K562 (cell line): ENCODE measurements around the gene PATL2. TPM values are rescaled to one million over a fixed set of nuclear protein-coding genes. Genes with fewer than 3 reads are reported as not detected.
A peak's percentile ranks its signal among the peaks of the same experiment; 100 is the strongest.

Source experiments
- ATAC-seq: fragments of 200-7000 bp; cut with Tn5 transposase; 3 replicates; pipeline ENCODE4 v1.9.1; 2020; ENCODE audit warnings: moderate library complexity
- BruUV-seq: library from RNA; stranded (reverse); fragments of 400-500 nt; replicated peaks from 2 replicates; lab custom pipeline; 2021; lab: Mats Ljungman, UMichigan
- CTCF ChIA-PET: fragments of 300-600 bp; formaldehyde crosslinking; extraction: SDS; loops from one replicate; lab custom pipeline; 2021; ENCODE audit warnings: low intra/inter-chr PET ratio; lab: Yijun Ruan, JAX
- POLR2A ChIA-PET: fragments of 300-600, 350-650 bp; sonication (Branson Sonifier 250); formaldehyde crosslinking; extraction: SDS; loops from one replicate; lab custom pipeline; 2021; ENCODE audit warnings: antibody characterized with exemption, inconsistent platforms; lab: Yijun Ruan, JAX
- DNase-seq, 4 experiments: peaks; one replicate each; pipeline versions ENCODE4 v3.0.0 to v3.0.0-alpha.2; 2011 to 2018; ENCODE audit warnings: low spot score in 3 of 4, mixed read lengths in 3 of 4; ENCODE audit errors: extremely low read depth in 1 of 4
- FAIRE-seq: peaks from 2 replicates; lab custom pipeline; 2011; peaks lifted over from hg19 to GRCh38; lab: Jason Lieb, UNC
- H2AFZ ChIP-seq: 2 replicates; pipeline ENCODE4 v1.6.0; 2011; ENCODE audit warnings: low read depth, low read length, control low read depth, inconsistent platforms
- H3K27ac ChIP-seq: fragments of 200-600 bp; 3 replicates; pipeline ENCODE4 v1.8.0; 2011; ENCODE audit warnings: low read depth, mild to moderate bottlenecking, control low read depth, inconsistent platforms, low read length, moderate library complexity, mixed read lengths; ENCODE audit errors: extremely low read depth
- H3K27me3 ChIP-seq, 2 experiments: fragments of 300-600 bp in 1 of 2; 2 replicates in 1 of 2; 3 replicates in 1 of 2; pipeline versions ENCODE4 v1.6.0 to v1.8.0; 2011; ENCODE audit warnings: inconsistent platforms in 2 of 2, low read length in 2 of 2, mild to moderate bottlenecking in 1 of 2, mixed read lengths in 1 of 2, moderate library complexity in 1 of 2; ENCODE audit not compliant: control insufficient read depth in 2 of 2, insufficient read depth in 2 of 2
- H3K36me3 ChIP-seq: fragments of 300-600 bp; 3 replicates; pipeline ENCODE4 v1.8.0; 2011; ENCODE audit warnings: mild to moderate bottlenecking, low read length, inconsistent platforms; ENCODE audit not compliant: control insufficient read depth, insufficient read depth
- H3K4me1 ChIP-seq, 2 experiments: fragments of 200-600 bp in 1 of 2; replicated peaks in 1 of 2; 2 replicates in 1 of 2; 3 replicates in 1 of 2; pipeline versions ENCODE4 v1.5.1 to v1.8.0; 2011; ENCODE audit warnings: inconsistent platforms in 2 of 2, low read length in 2 of 2, mild to moderate bottlenecking in 1 of 2, mixed read lengths in 1 of 2, moderate library complexity in 1 of 2; ENCODE audit not compliant: control insufficient read depth in 2 of 2, insufficient read depth in 2 of 2
- H3K4me2 ChIP-seq: 2 replicates; pipeline ENCODE4 v1.6.1; 2011; ENCODE audit warnings: low read length, control low read depth, inconsistent platforms, mixed read lengths; ENCODE audit not compliant: insufficient read depth
- H3K4me3 ChIP-seq: fragments of 200-600 bp; sonication (generic), shearing (Covaris generic); 2 replicates; pipeline ENCODE4 v1.5.1; 2016; ENCODE audit warnings: control low read depth, inconsistent platforms
- H3K79me2 ChIP-seq: fragments of 200-600 bp; 3 replicates; pipeline ENCODE4 v1.8.0; 2011; ENCODE audit warnings: low read length, inconsistent platforms; ENCODE audit not compliant: control insufficient read depth, insufficient read depth
- H3K9ac ChIP-seq, 2 experiments: 2 replicates each; pipeline versions ENCODE4 v1.6.0 to v1.6.1; 2011; ENCODE audit warnings: low read depth in 2 of 2, low read length in 2 of 2, control low read depth in 1 of 2, inconsistent platforms in 1 of 2, mild to moderate bottlenecking in 1 of 2, mixed read lengths in 1 of 2; ENCODE audit not compliant: insufficient read depth in 1 of 2
- H3K9me1 ChIP-seq: one replicate; pipeline ENCODE4 v1.6.0; 2011; ENCODE audit warnings: inconsistent platforms, mild to moderate bottlenecking, low read length, moderate library complexity; ENCODE audit not compliant: control insufficient read depth, insufficient read depth
- H3K9me3 ChIP-seq: replicated peaks from 2 replicates; pipeline ENCODE4 v1.5.1; 2011; ENCODE audit warnings: low read depth, low read length, inconsistent platforms; ENCODE audit not compliant: control insufficient read depth, insufficient read depth
- H4K20me1 ChIP-seq: replicated peaks from 2 replicates; pipeline ENCODE4 v1.6.1; 2011; ENCODE audit warnings: low read length, inconsistent platforms, mixed read lengths; ENCODE audit not compliant: control insufficient read depth, insufficient read depth
- BRD4 ChIP-seq: fragments of 200-600 bp; sonication (generic); IDR thresholded peaks from 2 replicates; pipeline ENCODE4 v1.6.1; 2017; ENCODE audit warnings: inconsistent platforms
- E2F3 ChIP-seq: fragments of 250-450 bp; sonication (Bioruptor Pico); IDR thresholded peaks from 2 replicates; pipeline ENCODE4 v1.4.0; 2020; ENCODE audit warnings: mild to moderate bottlenecking
- JUND ChIP-seq, 2 experiments: IDR thresholded peaks; 2 replicates in 1 of 2; 3 replicates in 1 of 2; pipeline ENCODE4 v1.6.1; 2011; ENCODE audit warnings: borderline replicate concordance in 2 of 2, low read depth in 2 of 2, low read length in 2 of 2, improper control_type of control experiment in 1 of 2, missing biosample characterization in 1 of 2, missing genetic modification characterization in 1 of 2, missing genetic modification reagents in 1 of 2
- MAFF ChIP-seq: IDR thresholded peaks from 2 replicates; pipeline ENCODE4 v1.6.1; 2012; ENCODE audit warnings: low read length, improper control_type of control experiment
- MEF2A ChIP-seq: IDR thresholded peaks from 2 replicates; pipeline ENCODE4 v1.6.1; 2011; ENCODE audit warnings: low read depth, mild to moderate bottlenecking, low read length, moderate library complexity; ENCODE audit not compliant: control insufficient read depth
- NCOA1 ChIP-seq: fragments of 450-650 bp; IDR thresholded peaks from 2 replicates; pipeline ENCODE4 v1.6.1; 2016; ENCODE audit warnings: low read depth
- NCOA4 ChIP-seq: fragments of 450-650 bp; IDR thresholded peaks from 2 replicates; pipeline ENCODE4 v1.6.1; 2018; ENCODE audit warnings: mild to moderate bottlenecking; ENCODE audit not compliant: partially characterized antibody
- NR2C1 ChIP-seq, 2 experiments: fragments of 450-650 bp; IDR thresholded peaks; 2 replicates each; pipeline ENCODE4 v1.6.1; 2017; ENCODE audit warnings: mild to moderate bottlenecking in 2 of 2, antibody characterized with exemption in 1 of 2, inconsistent platforms in 1 of 2, missing compliant biosample characterization in 1 of 2, missing genetic modification characterization in 1 of 2
- NUFIP1 ChIP-seq: fragments of 450-650 bp; IDR thresholded peaks from 2 replicates; pipeline ENCODE4 v1.6.1; 2018; ENCODE audit not compliant: partially characterized antibody
- POLR2G ChIP-seq: fragments of 200-400 bp; formaldehyde crosslinking; IDR thresholded peaks from 2 replicates; pipeline ENCODE4 v1.6.1; 2017; ENCODE audit warnings: low read depth, mild to moderate bottlenecking, antibody characterized with exemption, low read length, moderate library complexity
- POLR3G ChIP-seq: IDR thresholded peaks from 2 replicates; pipeline ENCODE4 v1.6.1; 2011; ENCODE audit not compliant: insufficient read length, insufficient replicate concordance; ENCODE audit errors: extremely low read depth
- RAD21 ChIP-seq, 2 experiments: fragments of 250-450 bp in 1 of 2; fragments of 450-650 bp in 1 of 2; sonication (Bioruptor Pico) in 1 of 2; formaldehyde crosslinking in 1 of 2; IDR thresholded peaks in 1 of 2; conservative IDR thresholded peaks in 1 of 2; 2 replicates each; pipeline versions ENCODE4 v1.4.0 to v1.8.0; 2020 to 2022; ENCODE audit warnings: mild to moderate bottlenecking in 2 of 2, moderate library complexity in 1 of 2
- SAFB ChIP-seq: fragments of 200-400 bp; formaldehyde crosslinking; IDR thresholded peaks from 2 replicates; pipeline ENCODE4 v1.6.1; 2017; ENCODE audit warnings: low read depth, low read length, borderline replicate concordance
- ZNF121 ChIP-seq: sonication (generic); formaldehyde crosslinking; conservative IDR thresholded peaks from 2 replicates; pipeline ENCODE4 v1.8.0; 2022; ENCODE audit warnings: missing genetic modification reagents
- in situ Hi-C: fragments of 300-500 bp; cut with MboI; formaldehyde crosslinking; loops from 4 replicates; pipeline ENCODE4 v1.15.0; 2018; ENCODE audit warnings: inconsistent platforms, mixed read lengths
- intact Hi-C: fragments of 100-400 bp; cut with micrococcal nuclease; formaldehyde crosslinking; loops from 2 replicates; pipeline ENCODE4 v1.14.2; 2022
- polyA plus RNA-seq, 8 experiments: library from polyadenylated mRNA; depleted of rRNA in 4 of 8; stranded (reverse) in 5 of 8; unstranded in 3 of 8; fragments of >200 nt; fragmentation: Nextera tagmentation in 2 of 8; fragmentation: Illumina TruSeq in 1 of 8; extraction: Ambion mirVana in 2 of 8; extraction: Trizol in 1 of 8; gene quantifications; 2 replicates each; pipeline versions ENCODE4 v1.2.1 to v1.2.3, GENCODE V29; 2011 to 2014; ENCODE audit warnings: inconsistent platforms in 1 of 8, missing spikeins in 1 of 8
- total RNA-seq, 7 experiments: library from RNA; depleted of rRNA in 6 of 7; stranded (reverse); fragments of >200 nt in 6 of 7; fragmentation: Illumina TruSeq in 2 of 7; extraction: Trizol in 2 of 7; gene quantifications; 2 replicates each; pipeline versions ENCODE4 v1.2.1 to v1.2.3, GENCODE V29; 2011 to 2021; ENCODE audit warnings: low replicate concordance in 1 of 7
- TF ChIP-seq, protein P1 (sequence below): IDR thresholded peaks from 2 replicates; pipeline ENCODE4 v1.6.1; 2016; ENCODE audit warnings: missing genetic modification characterization, missing compliant biosample characterization
- TF ChIP-seq, protein P2 (sequence below): fragments of 200-800 bp; sonication (Bioruptor generic); IDR thresholded peaks from 2 replicates; pipeline ENCODE4 v1.6.1; 2016; ENCODE audit warnings: missing genetic modification characterization, missing compliant biosample characterization

The PATL2 gene
- total and polyA plus RNA-seq, 9 of the 15 experiments (the other 6 are each of a cell fraction or from before 2014, with no cell fraction given) = 0.42 to 1.1 (median 0.86) TPM

DNA sequence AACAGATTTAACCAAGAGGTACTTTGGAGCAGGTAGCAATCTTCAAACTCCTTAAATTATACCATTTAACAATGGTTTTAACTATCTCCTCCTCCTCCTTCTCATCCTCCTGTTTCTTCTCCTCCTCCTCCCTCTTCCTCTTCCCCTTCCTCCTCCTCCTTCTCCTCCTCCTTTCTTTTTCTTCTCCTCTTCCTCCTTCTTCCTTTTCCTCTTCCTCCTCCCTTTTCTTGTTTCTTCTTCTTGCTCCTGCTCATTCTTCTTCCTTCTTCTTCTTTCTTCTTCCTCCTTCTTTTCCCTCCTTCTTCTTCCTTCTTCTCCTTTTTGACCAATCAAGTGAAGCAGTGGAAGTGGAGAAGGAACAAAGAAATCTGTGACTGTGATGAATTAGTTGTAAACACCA lies 14.1 kb downstream of the PATL2 start:
- CTCF ChIA-PET = no interaction called here
- Histone ChIP-seq H2AFZ (no peak overlapping the region), H3K9ac (no peak overlapping the region)
- TF ChIP-seq JUND (IDR thresholded peaks at IDR 0.05; ENCODE audit: borderline replicate concordance, low read depth, low read length) (no peak), JUND (tag; IDR thresholded peaks at IDR 0.05; ENCODE audit: borderline replicate concordance, low read depth, low read length) (no peak), POLR3G (no peak), NR2C1 (IDR thresholded peaks at IDR 0.05) (no peak), NR2C1 (tag; IDR thresholded peaks at IDR 0.05) (no peak), NCOA4 (peak; percentile 9), BRD4 (no peak), SAFB (no peak), E2F3 (CRISPR knock-in tag) (no peak), RAD21 (CRISPR knock-in tag; conservative IDR thresholded peaks at IDR 0.05 in 1 of 2, IDR thresholded peaks at IDR 0.05 in 1 of 2) (no peak), MAFF (no peak), POLR2G (no peak), ZNF121 (CRISPR knock-in tag) (no peak), NUFIP1 (no peak), MEF2A (no peak), NCOA1 (no peak)
- TF ChIP-seq, protein P1, sequence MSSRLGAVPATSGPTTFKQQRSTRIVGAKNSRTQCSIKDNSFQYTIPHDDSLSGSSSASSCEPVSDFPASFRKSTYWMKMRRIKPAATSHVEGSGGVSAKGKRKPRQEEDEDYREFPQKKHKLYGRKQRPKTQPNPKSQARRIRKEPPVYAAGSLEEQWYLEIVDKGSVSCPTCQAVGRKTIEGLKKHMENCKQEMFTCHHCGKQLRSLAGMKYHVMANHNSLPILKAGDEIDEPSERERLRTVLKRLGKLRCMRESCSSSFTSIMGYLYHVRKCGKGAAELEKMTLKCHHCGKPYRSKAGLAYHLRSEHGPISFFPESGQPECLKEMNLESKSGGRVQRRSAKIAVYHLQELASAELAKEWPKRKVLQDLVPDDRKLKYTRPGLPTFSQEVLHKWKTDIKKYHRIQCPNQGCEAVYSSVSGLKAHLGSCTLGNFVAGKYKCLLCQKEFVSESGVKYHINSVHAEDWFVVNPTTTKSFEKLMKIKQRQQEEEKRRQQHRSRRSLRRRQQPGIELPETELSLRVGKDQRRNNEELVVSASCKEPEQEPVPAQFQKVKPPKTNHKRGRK (tag) = peak; percentile 79
- TF ChIP-seq, protein P2, sequence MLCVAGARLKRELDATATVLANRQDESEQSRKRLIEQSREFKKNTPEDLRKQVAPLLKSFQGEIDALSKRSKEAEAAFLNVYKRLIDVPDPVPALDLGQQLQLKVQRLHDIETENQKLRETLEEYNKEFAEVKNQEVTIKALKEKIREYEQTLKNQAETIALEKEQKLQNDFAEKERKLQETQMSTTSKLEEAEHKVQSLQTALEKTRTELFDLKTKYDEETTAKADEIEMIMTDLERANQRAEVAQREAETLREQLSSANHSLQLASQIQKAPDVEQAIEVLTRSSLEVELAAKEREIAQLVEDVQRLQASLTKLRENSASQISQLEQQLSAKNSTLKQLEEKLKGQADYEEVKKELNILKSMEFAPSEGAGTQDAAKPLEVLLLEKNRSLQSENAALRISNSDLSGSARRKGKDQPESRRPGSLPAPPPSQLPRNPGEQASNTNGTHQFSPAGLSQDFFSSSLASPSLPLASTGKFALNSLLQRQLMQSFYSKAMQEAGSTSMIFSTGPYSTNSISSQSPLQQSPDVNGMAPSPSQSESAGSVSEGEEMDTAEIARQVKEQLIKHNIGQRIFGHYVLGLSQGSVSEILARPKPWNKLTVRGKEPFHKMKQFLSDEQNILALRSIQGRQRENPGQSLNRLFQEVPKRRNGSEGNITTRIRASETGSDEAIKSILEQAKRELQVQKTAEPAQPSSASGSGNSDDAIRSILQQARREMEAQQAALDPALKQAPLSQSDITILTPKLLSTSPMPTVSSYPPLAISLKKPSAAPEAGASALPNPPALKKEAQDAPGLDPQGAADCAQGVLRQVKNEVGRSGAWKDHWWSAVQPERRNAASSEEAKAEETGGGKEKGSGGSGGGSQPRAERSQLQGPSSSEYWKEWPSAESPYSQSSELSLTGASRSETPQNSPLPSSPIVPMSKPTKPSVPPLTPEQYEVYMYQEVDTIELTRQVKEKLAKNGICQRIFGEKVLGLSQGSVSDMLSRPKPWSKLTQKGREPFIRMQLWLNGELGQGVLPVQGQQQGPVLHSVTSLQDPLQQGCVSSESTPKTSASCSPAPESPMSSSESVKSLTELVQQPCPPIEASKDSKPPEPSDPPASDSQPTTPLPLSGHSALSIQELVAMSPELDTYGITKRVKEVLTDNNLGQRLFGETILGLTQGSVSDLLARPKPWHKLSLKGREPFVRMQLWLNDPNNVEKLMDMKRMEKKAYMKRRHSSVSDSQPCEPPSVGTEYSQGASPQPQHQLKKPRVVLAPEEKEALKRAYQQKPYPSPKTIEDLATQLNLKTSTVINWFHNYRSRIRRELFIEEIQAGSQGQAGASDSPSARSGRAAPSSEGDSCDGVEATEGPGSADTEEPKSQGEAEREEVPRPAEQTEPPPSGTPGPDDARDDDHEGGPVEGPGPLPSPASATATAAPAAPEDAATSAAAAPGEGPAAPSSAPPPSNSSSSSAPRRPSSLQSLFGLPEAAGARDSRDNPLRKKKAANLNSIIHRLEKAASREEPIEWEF (CRISPR knock-in tag) = no peak

More for the DNA sequence above, 14.1 kb downstream of the PATL2 start:
- Histone ChIP-seq H3K36me3 (no peaks in the 10 kb centered on the region), H3K4me1 (no peaks in the 10 kb centered on the region), H4K20me1 (no peaks in the 10 kb centered on the region), H3K27ac (no peak overlapping the region), H3K4me2 (no peak overlapping the region), H3K79me2 (no peaks in the 10 kb centered on the region), H3K9me3 (no peaks in the 10 kb centered on the region), H3K4me3 (no peak overlapping the region), H3K27me3 (no peaks in the 10 kb centered on the region), H3K9me1 (no peaks in the 10 kb centered on the region)
- DNase-seq (no peak), ATAC-seq (no peak), FAIRE-seq (no peak)
- BruUV-seq = no TSS peak
- POLR2A ChIA-PET = interaction anchor here (0.7 to 2.7 kb wide), 3 partner anchors 11 to 101 kb away, joined by 3 to 13 read pairs (median 4); partner anchors contain the start of genes B2M and PATL2
- intact Hi-C loops = no loop called here
- in situ Hi-C loops = no loop called here
